HepG2 (cell line): Measurements from ENCODE around the gene GATA5. TPM values are rescaled to one million over a fixed set of nuclear protein-coding genes. Genes with fewer than 3 reads are reported as not detected.

ENCODE experiments used
- ARNT2 ChIP-seq: sonication (generic); formaldehyde crosslinking; IDR thresholded peaks from 2 replicates; pipeline ENCODE4 v1.8.0; 2022; ENCODE audit warnings: mild to moderate bottlenecking, low read depth, missing genetic modification reagents, moderate library complexity
- ATM ChIP-seq: fragments of 450-650 bp; IDR thresholded peaks from 2 replicates; pipeline ENCODE4 v1.7.1; 2017; ENCODE audit warnings: mild to moderate bottlenecking, borderline replicate concordance
- DR1 ChIP-seq: sonication (generic); formaldehyde crosslinking; IDR thresholded peaks from 2 replicates; pipeline ENCODE4 v1.8.0; 2021; ENCODE audit warnings: mild to moderate bottlenecking, missing genetic modification reagents, inconsistent platforms
- EED ChIP-seq: sonication (generic); formaldehyde crosslinking; IDR thresholded peaks from 2 replicates; pipeline ENCODE4 v1.5.0; 2020; ENCODE audit warnings: mild to moderate bottlenecking, missing genetic modification reagents
- ESRRA ChIP-seq: sonication (generic); formaldehyde crosslinking; IDR thresholded peaks from 2 replicates; pipeline ENCODE4 v1.5.1; 2020; ENCODE audit warnings: mild to moderate bottlenecking, low read depth, missing genetic modification reagents
- FLYWCH1 ChIP-seq: sonication (generic); formaldehyde crosslinking; IDR thresholded peaks from 2 replicates; pipeline ENCODE4 v1.8.1; 2023; ENCODE audit warnings: mild to moderate bottlenecking, missing genetic modification reagents
- IRF9 ChIP-seq: sonication (generic); formaldehyde crosslinking; IDR thresholded peaks from 2 replicates; pipeline ENCODE4 v1.8.0; 2022; ENCODE audit warnings: missing genetic modification reagents, mild to moderate bottlenecking, borderline replicate concordance
- KDM3A ChIP-seq: IDR thresholded peaks from 2 replicates; pipeline ENCODE4 v1.6.1; 2018; ENCODE audit warnings: low read depth, missing compliant biosample characterization
- KLF12 ChIP-seq: sonication (generic); formaldehyde crosslinking; IDR thresholded peaks from 2 replicates; pipeline ENCODE4 v1.4.0; 2020; ENCODE audit warnings: missing genetic modification reagents, borderline replicate concordance
- MAFK ChIP-seq, 2 experiments: IDR thresholded peaks in 1 of 2; conservative IDR thresholded peaks in 1 of 2; 2 replicates each; pipeline ENCODE4 v1.6.1; 2011; ENCODE audit warnings: improper control_type of control experiment in 2 of 2, low read length in 2 of 2
- MEF2D ChIP-seq: sonication (generic); formaldehyde crosslinking; IDR thresholded peaks from 2 replicates; pipeline ENCODE4 v1.5.1; 2020; ENCODE audit warnings: mild to moderate bottlenecking, missing genetic modification reagents
- MTF2 ChIP-seq: sonication (generic); formaldehyde crosslinking; IDR thresholded peaks from 2 replicates; pipeline ENCODE4 v1.5.0; 2020; ENCODE audit warnings: missing genetic modification reagents, borderline replicate concordance
- NFE2L1 ChIP-seq: sonication (generic); formaldehyde crosslinking; IDR thresholded peaks from 2 replicates; pipeline ENCODE4 v1.4.0; 2020; ENCODE audit warnings: missing genetic modification reagents, mild to moderate bottlenecking, borderline replicate concordance
- PAX8 ChIP-seq: sonication (generic); formaldehyde crosslinking; IDR thresholded peaks from 2 replicates; pipeline ENCODE4 v1.8.0; 2022; ENCODE audit warnings: mild to moderate bottlenecking, missing genetic modification reagents, borderline replicate concordance
- POLR2AphosphoS2 ChIP-seq: IDR thresholded peaks from 2 replicates; pipeline ENCODE4 v1.6.1; 2011; ENCODE audit warnings: low read depth, low read length, improper control_type of control experiment
- RBFOX2 ChIP-seq: fragments of 200-400 bp; formaldehyde crosslinking; IDR thresholded peaks from 2 replicates; pipeline ENCODE4 v1.6.1; 2017; ENCODE audit warnings: low read depth, mild to moderate bottlenecking, low read length
- RCOR2 ChIP-seq: IDR thresholded peaks from 2 replicates; pipeline ENCODE4 v1.6.1; 2016; ENCODE audit warnings: missing biosample characterization, missing genetic modification reagents
- REXO4 ChIP-seq: sonication (generic); formaldehyde crosslinking; IDR thresholded peaks from 2 replicates; pipeline ENCODE4 v1.8.0; 2022; ENCODE audit warnings: missing genetic modification reagents, mild to moderate bottlenecking, borderline replicate concordance
- SNAPC2 ChIP-seq: sonication (generic); formaldehyde crosslinking; IDR thresholded peaks from 2 replicates; pipeline ENCODE4 v1.8.1; 2022; ENCODE audit warnings: mild to moderate bottlenecking, missing genetic modification reagents
- TEF ChIP-seq: sonication (generic); formaldehyde crosslinking; IDR thresholded peaks from 2 replicates; pipeline ENCODE4 v1.5.0; 2020; ENCODE audit warnings: missing genetic modification reagents
- THRA ChIP-seq: sonication (generic); formaldehyde crosslinking; IDR thresholded peaks from 2 replicates; pipeline ENCODE4 v1.4.0; 2020; ENCODE audit warnings: missing genetic modification reagents, borderline replicate concordance
- ZBTB7B ChIP-seq: sonication (generic); formaldehyde crosslinking; IDR thresholded peaks from 2 replicates; pipeline ENCODE4 v1.4.0; 2020; ENCODE audit warnings: missing genetic modification reagents
- ZNF468 ChIP-seq: sonication (generic); formaldehyde crosslinking; IDR thresholded peaks from 2 replicates; pipeline ENCODE4 v1.8.0; 2022; ENCODE audit warnings: mild to moderate bottlenecking, moderate library complexity, missing genetic modification reagents
- ZNF558 ChIP-seq: sonication (generic); formaldehyde crosslinking; IDR thresholded peaks from 2 replicates; pipeline ENCODE4 v1.9.0; 2022; ENCODE audit warnings: mild to moderate bottlenecking, missing genetic modification reagents, borderline replicate concordance
- ZNF747 ChIP-seq: sonication (generic); formaldehyde crosslinking; IDR thresholded peaks from 2 replicates; pipeline ENCODE4 v1.8.1; 2023; ENCODE audit warnings: missing genetic modification reagents, mild to moderate bottlenecking, borderline replicate concordance
- ZNF839 ChIP-seq: sonication (generic); formaldehyde crosslinking; IDR thresholded peaks from 2 replicates; pipeline ENCODE4 v1.4.0; 2020; ENCODE audit warnings: missing genetic modification reagents, mild to moderate bottlenecking, borderline replicate concordance
- polyA plus RNA-seq, 8 experiments: library from polyadenylated mRNA; depleted of rRNA in 3 of 8; stranded (reverse) in 7 of 8; unstranded in 1 of 8; fragments of >200 nt; fragmentation: Illumina TruSeq in 4 of 8; extraction: Trizol in 4 of 8; gene quantifications; 2 replicates each; pipeline versions ENCODE4 v1.2.1 to v1.2.3, GENCODE V29; 2011 to 2016; ENCODE audit warnings: low read depth in 4 of 8, missing spikeins in 1 of 8, mixed read lengths in 1 of 8; ENCODE audit not compliant: insufficient read depth in 1 of 8
- total RNA-seq, 5 experiments: library from RNA; depleted of rRNA; stranded (reverse); fragments of >200 nt; fragmentation: Illumina TruSeq; extraction: Trizol; gene quantifications; 2 replicates each; pipeline ENCODE4 v1.2.3, GENCODE V29; 2016; ENCODE audit warnings: low read depth in 1 of 5

The GATA5 gene
- total and polyA plus RNA-seq, 2 of the 13 experiments (the other 11 are each of a cell fraction or from before 2014, with no cell fraction given): 0.12 to 0.20 TPM

GRCh38 chr20:62441987-62442539, 33.7 kb downstream of the GATA5 start (continued):
- 0 out of 2 replicates have a peak, but pooled peaks have one; percentile 37 for TF ChIP-seq DR1 (CRISPR knock-in tag)
- peak; percentile 74; the same call in 1 of the 2 replicates for TF ChIP-seq ESRRA
- TF ChIP-seq ZNF747 (CRISPR knock-in tag): no peak
- no peak for TF ChIP-seq PAX8 (CRISPR knock-in tag)
- TF ChIP-seq ZNF468 (CRISPR knock-in tag): no peak
- TF ChIP-seq POLR2AphosphoS2: no peak
- TF ChIP-seq ZNF558: no peak
- no peak for TF ChIP-seq MAFK (conservative IDR thresholded peaks at IDR 0.05 in 1 of 2, IDR thresholded peaks at IDR 0.05 in 1 of 2; ENCODE audit: low read length in 2 of 2)
- TF ChIP-seq ZBTB7B (CRISPR knock-in tag): no peak
- TF ChIP-seq REXO4 (CRISPR knock-in tag): no peak
- no peak for TF ChIP-seq RCOR2 (CRISPR knock-in tag)
- peak; percentile 46; the same call in 1 of the 2 replicates for TF ChIP-seq IRF9 (CRISPR knock-in tag)
- TF ChIP-seq ATM: no peak
- TF ChIP-seq ARNT2: no peak
- no peak for TF ChIP-seq SNAPC2 (CRISPR knock-in tag)
- no peak for TF ChIP-seq RBFOX2
- no peak for TF ChIP-seq ZNF839 (CRISPR knock-in tag)
- no peak for TF ChIP-seq MEF2D
- TF ChIP-seq THRA (CRISPR knock-in tag): peak; percentile 86; the same call in 1 of the 2 replicates
- TF ChIP-seq FLYWCH1 (CRISPR knock-in tag): no peak
- TF ChIP-seq MTF2 (CRISPR knock-in tag): no peak
- no peak for TF ChIP-seq NFE2L1 (CRISPR knock-in tag)
- TF ChIP-seq TEF (CRISPR knock-in tag): no peak
- no peak for TF ChIP-seq KDM3A (CRISPR knock-in tag)
- peak; percentile 84 for TF ChIP-seq EED (CRISPR knock-in tag)
- no peak for TF ChIP-seq KLF12 (CRISPR knock-in tag)
